ENCODE data around the gene CARS2. TPM values are rescaled to one million over a fixed set of nuclear protein-coding genes. Genes with fewer than 3 reads are reported as not detected.
"Not testable (repeated sequence)": the region's sequence is repeated elsewhere in the genome, so short reads cannot be mapped to it uniquely, and the experiment has no call there.

CARS2 gene
- total RNA-seq, 3 donors from 2014 or later (not counting 1 experiment from before 2014, with no cell fraction given), result 65.3 to 77.3 (median 73.0) TPM

DNA sequence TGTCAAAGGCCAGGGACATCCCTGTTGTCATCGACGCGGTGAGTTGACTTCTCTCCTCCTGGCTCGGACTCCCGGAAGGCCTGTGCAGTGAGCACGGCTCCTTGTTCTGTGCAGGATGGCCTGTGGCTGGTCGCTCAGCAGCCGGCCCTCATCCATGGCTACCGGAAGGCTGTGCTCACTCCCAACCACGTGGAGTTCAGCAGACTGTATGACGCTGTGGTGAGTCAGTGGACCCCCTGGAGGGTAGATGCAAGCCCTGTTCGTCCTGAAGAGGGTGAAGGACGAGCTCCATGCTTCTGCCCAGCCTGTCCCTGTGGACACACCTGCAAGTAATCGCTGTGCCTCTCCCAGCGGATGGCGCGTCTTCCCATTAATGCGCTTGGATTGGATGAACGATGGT lies 71.4 kb downstream of the CARS2 start:
- TF ChIP-seq, protein P1, sequence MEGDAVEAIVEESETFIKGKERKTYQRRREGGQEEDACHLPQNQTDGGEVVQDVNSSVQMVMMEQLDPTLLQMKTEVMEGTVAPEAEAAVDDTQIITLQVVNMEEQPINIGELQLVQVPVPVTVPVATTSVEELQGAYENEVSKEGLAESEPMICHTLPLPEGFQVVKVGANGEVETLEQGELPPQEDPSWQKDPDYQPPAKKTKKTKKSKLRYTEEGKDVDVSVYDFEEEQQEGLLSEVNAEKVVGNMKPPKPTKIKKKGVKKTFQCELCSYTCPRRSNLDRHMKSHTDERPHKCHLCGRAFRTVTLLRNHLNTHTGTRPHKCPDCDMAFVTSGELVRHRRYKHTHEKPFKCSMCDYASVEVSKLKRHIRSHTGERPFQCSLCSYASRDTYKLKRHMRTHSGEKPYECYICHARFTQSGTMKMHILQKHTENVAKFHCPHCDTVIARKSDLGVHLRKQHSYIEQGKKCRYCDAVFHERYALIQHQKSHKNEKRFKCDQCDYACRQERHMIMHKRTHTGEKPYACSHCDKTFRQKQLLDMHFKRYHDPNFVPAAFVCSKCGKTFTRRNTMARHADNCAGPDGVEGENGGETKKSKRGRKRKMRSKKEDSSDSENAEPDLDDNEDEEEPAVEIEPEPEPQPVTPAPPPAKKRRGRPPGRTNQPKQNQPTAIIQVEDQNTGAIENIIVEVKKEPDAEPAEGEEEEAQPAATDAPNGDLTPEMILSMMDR (IDR thresholded peaks at IDR 0.05), result no peak
- no peak overlapping the region for H3K4me3 ChIP-seq (ENCODE audit: low read length)
- ATAC-seq, result no peak
- DNase-seq, result no peak
- intact Hi-C loops (cut with micrococcal nuclease), result no loop called here
- H3K36me3 Mint-ChIP-seq, result no peaks in the 10 kb centered on the region
- H3K27ac Mint-ChIP-seq, result no peak overlapping the region
- H3K27me3 Mint-ChIP-seq (ENCODE audit: low read depth in 2 of 2), result no peaks in the 10 kb centered on the region
- H3K4me3 Mint-ChIP-seq, result no peak overlapping the region
- H3K9me3 ChIP-seq (ENCODE audit: control insufficient read depth, insufficient read depth, low read length), result no peaks in the 10 kb centered on the region
- 98% methylated on average over 19 of the region's 19 CpGs for WGBS (ENCODE audit: insufficient coverage)
- H3K27me3 ChIP-seq (ENCODE audit: control insufficient read depth, insufficient read depth, low read length), result no peaks in the 10 kb centered on the region
- H3K36me3 ChIP-seq (ENCODE audit: control insufficient read depth, insufficient read depth, low read length), result peaks cover 42% of the 10 kb centered on the region
- H3K27ac ChIP-seq (ENCODE audit: low read length), result no peak overlapping the region
- peaks cover 5% of the 10 kb centered on the region in 2 donors for H3K4me1 Mint-ChIP-seq
- peaks cover 6% of the 10 kb centered on the region for H3K4me1 ChIP-seq (ENCODE audit: control insufficient read depth, insufficient read depth, low read length)
- H3K9me3 Mint-ChIP-seq, result no peaks in the 10 kb centered on the region

DNA sequence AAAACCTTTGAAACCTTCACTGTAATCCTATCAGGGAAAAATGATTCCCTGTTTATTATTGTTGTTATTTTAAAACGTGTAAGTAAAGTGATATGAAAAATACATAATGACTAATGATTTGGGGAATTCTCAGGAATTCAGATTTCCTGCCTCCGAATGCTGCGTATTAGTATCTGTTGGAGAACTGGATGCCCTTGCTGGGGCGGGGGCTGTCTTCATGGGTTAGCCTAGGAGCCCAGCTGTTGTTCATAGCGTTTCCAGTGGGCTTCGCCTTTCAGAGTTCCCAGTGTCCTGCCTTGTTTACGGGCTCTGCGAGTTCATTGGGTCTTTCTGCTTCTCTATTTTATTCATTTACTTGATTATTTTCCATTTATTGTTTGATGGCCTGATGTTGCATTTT lies 72.1 kb downstream of the CARS2 start:
- Histone ChIP-seq H3K27ac (ENCODE audit: low read length) (no peak overlapping the region), H3K36me3 (ENCODE audit: control insufficient read depth, insufficient read depth, low read length) (peaks cover 39% of the 10 kb centered on the region), H3K27me3 (ENCODE audit: control insufficient read depth, insufficient read depth, low read length) (no peaks in the 10 kb centered on the region), H3K4me1 (ENCODE audit: control insufficient read depth, insufficient read depth, low read length) (peaks cover 12% of the 10 kb centered on the region), H3K9me3 (ENCODE audit: control insufficient read depth, insufficient read depth, low read length) (no peaks in the 10 kb centered on the region), H3K4me3 (ENCODE audit: low read length) (no peak overlapping the region)
- no peak overlapping the region for H3K27ac Mint-ChIP-seq
- no peaks in the 10 kb centered on the region for H3K27me3 Mint-ChIP-seq (ENCODE audit: low read depth in 2 of 2)
- TF ChIP-seq, protein P1 (IDR thresholded peaks at IDR 0.05), result no peak
- WGBS (ENCODE audit: insufficient coverage), result 88% methylated on average over 7 of the region's 8 CpGs
- peaks cover 10 to 11% of the 10 kb centered on the region in 2 donors for H3K4me1 Mint-ChIP-seq
- no peaks in the 10 kb centered on the region for H3K36me3 Mint-ChIP-seq
- intact Hi-C loops (cut with micrococcal nuclease), result no loop called here
- no peaks in the 10 kb centered on the region for H3K9me3 Mint-ChIP-seq
- DNase-seq (no peak), ATAC-seq (no peak)
- no peak overlapping the region for H3K4me3 Mint-ChIP-seq

DNA sequence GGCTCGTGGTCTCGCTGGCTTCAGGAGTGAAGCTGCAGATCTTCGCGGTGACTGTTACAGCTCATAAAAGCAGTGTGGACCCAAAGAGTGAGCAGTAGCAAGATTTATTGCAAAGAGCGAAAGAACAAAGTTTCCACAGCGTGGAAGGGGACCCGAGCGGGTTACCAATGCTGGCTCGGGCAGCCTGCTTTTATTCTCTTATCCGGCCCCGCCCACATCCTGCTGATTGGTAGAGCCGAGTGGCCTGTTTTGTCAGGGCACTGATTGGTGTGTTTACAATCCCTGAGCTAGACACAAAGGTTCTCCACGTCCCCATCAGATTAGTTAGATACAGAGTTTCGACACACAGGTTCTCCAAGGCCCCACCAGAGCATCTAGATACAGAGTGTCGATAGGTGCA lies 73.7 kb downstream of the CARS2 start:
- H3K4me3 Mint-ChIP-seq; H3K27me3 ChIP-seq (ENCODE audit: control insufficient read depth, insufficient read depth, low read length); H3K27me3 Mint-ChIP-seq (ENCODE audit: low read depth in 2 of 2); H3K4me3 ChIP-seq (ENCODE audit: low read length); intact Hi-C loops (cut with micrococcal nuclease); ATAC-seq; H3K9me3 ChIP-seq (ENCODE audit: control insufficient read depth, insufficient read depth, low read length); H3K9me3 Mint-ChIP-seq; H3K36me3 Mint-ChIP-seq; H3K27ac Mint-ChIP-seq; DNase-seq; H3K27ac ChIP-seq (ENCODE audit: low read length): not testable (repeated sequence)
- H3K36me3 ChIP-seq (ENCODE audit: control insufficient read depth, insufficient read depth, low read length), result peaks cover 38% of the 10 kb centered on the region
- peaks cover 12% of the 10 kb centered on the region for H3K4me1 ChIP-seq (ENCODE audit: control insufficient read depth, insufficient read depth, low read length)
- peaks cover 15 to 16% of the 10 kb centered on the region in 2 donors for H3K4me1 Mint-ChIP-seq
- WGBS (ENCODE audit: insufficient coverage), result 87% methylated on average over 15 of the region's 15 CpGs

DNA sequence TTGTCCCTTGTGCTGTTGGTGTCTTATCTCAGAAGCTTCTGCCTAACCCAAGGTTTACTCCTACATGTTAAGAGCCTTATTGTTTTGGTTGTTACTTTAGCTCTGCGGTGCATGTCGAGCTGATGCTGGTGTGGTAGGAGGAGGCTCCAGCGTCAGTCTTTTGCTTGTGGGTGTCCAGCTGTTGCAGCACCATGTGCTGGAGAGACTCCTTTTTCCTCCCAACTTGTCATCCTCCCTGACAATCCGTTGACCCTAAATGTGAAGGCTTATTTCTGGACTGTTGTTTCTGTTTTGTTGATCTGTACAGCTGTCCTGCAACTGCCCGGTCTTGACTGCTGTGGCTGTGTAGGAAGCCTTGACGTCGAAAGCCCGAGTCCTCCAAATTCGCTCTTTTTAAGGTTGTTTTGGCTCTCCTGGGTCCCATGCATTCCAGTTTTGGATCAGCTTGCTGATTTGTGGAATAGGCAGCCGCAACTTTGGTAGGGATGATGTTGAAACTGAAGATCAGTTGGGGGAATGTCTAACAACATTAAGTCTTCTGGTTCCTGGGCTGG lies 75.3 kb downstream of the CARS2 start:
- ATAC-seq (no peak), DNase-seq (no peak)
- H3K36me3 Mint-ChIP-seq, result no peaks in the 10 kb centered on the region
- H3K4me3 Mint-ChIP-seq, result no peak overlapping the region
- H3K27me3 Mint-ChIP-seq (ENCODE audit: low read depth in 2 of 2), result no peaks in the 10 kb centered on the region
- Histone ChIP-seq H3K36me3 (ENCODE audit: control insufficient read depth, insufficient read depth, low read length) (peaks cover 23% of the 10 kb centered on the region), H3K27ac (ENCODE audit: low read length) (no peak overlapping the region), H3K4me3 (ENCODE audit: low read length) (no peak overlapping the region), H3K9me3 (ENCODE audit: control insufficient read depth, insufficient read depth, low read length) (no peaks in the 10 kb centered on the region), H3K27me3 (ENCODE audit: control insufficient read depth, insufficient read depth, low read length) (no peaks in the 10 kb centered on the region), H3K4me1 (ENCODE audit: control insufficient read depth, insufficient read depth, low read length) (peaks cover 12% of the 10 kb centered on the region)
- TF ChIP-seq, protein P1 (IDR thresholded peaks at IDR 0.05), result no peak
- H3K4me1 Mint-ChIP-seq, result peaks cover 24 to 29% of the 10 kb centered on the region in 2 donors
- no peaks in the 10 kb centered on the region for H3K9me3 Mint-ChIP-seq
- intact Hi-C loops (cut with micrococcal nuclease), result no loop called here
- WGBS (ENCODE audit: insufficient coverage), result 96% methylated on average over 7 of the region's 10 CpGs
- H3K27ac Mint-ChIP-seq, result no peak overlapping the region

All from natural killer cell (primary cell).